Bronchus fibroblast of lung (primary cell): ENCODE results near the gene PLEKHA5. TPM values are rescaled to one million over a fixed set of nuclear protein-coding genes. Genes with fewer than 3 reads are reported as not detected.

Experiments used
- total RNA-seq: library from RNA; depleted of rRNA; stranded (reverse); fragments of >200 nt; gene quantifications from 2 replicates; pipeline ENCODE4 v1.2.3, GENCODE V29; 2015

The PLEKHA5 gene, protein sequence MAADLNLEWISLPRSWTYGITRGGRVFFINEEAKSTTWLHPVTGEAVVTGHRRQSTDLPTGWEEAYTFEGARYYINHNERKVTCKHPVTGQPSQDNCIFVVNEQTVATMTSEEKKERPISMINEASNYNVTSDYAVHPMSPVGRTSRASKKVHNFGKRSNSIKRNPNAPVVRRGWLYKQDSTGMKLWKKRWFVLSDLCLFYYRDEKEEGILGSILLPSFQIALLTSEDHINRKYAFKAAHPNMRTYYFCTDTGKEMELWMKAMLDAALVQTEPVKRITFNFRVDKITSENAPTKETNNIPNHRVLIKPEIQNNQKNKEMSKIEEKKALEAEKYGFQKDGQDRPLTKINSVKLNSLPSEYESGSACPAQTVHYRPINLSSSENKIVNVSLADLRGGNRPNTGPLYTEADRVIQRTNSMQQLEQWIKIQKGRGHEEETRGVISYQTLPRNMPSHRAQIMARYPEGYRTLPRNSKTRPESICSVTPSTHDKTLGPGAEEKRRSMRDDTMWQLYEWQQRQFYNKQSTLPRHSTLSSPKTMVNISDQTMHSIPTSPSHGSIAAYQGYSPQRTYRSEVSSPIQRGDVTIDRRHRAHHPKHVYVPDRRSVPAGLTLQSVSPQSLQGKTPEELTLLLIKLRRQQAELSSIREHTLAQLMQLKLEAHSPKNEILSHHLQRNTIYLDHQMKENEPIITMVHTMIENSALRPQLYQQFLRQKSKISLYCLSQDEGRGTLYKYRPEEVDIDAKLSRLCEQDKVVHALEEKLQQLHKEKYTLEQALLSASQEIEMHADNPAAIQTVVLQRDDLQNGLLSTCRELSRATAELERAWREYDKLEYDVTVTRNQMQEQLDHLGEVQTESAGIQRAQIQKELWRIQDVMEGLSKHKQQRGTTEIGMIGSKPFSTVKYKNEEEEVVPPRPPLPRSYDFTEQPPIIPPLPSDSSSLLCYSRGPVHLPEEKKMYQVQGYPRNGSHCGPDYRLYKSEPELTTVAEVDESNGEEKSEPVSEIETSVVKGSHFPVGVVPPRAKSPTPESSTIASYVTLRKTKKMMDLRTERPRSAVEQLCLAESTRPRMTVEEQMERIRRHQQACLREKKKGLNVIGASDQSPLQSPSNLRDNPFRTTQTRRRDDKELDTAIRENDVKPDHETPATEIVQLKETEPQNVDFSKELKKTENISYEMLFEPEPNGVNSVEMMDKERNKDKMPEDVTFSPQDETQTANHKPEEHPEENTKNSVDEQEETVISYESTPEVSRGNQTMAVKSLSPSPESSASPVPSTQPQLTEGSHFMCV
- 10.3 and 10.6 TPM in 2 replicates for total RNA-seq

DNA sequence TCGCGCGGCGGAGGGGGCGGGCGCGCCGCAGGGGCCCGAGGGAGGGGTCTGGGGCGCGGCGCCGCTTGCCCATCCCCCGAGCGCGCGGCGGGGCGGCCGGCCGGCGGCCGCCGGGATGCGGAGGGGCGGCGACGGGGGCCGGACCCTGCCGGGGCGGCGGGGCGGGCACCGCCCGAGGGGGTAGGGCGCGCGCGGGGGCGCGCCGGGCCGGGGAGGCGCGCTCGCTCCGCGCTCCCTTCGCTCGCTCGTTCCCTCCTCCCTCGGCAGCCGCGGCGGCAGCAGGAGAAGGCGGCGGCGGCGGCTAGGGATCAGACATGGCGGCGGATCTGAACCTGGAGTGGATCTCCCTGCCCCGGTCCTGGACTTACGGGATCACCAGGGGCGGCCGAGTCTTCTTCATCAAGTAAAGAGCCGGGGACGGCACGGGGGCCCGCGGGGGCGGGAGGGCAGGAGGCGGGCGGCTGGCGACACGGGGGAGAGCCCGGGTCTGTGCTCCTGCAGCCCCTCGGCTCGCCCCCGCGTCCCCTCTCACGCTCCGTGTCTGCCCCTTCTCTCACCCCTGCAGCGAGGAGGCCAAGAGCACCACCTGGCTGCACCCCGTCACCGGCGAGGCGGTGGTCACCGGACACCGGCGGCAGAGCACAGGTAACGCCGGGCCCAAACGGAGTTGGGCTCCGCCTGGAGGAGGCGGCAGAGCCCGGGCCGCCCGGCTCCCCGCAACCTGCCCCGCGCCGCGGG, at the start of gene PLEKHA5:
Gene PLEKHA5, plus strand, starts transcription at position 248 of the 738 bp plus-strand sequence. Its CDS starts 67 bp downstream, at position 315.

